Lower leg skin (tissue), 3 donors: ENCODE data around the gene RBKS.

ENCODE experiments used
- POLR2A ChIP-seq, 2 donors: fragments of 450-650 bp; IDR thresholded peaks; one replicate each; pipeline ENCODE4 v1.6.1; 2016 to 2017; ENCODE audit warnings: antibody characterized with exemption in 2 of 2, mild to moderate bottlenecking in 1 of 2, moderate library complexity in 1 of 2
- TF ChIP-seq, protein P1 (sequence below), 3 donors: fragments of 450-650 bp; IDR thresholded peaks; one replicate each; pipeline ENCODE4 v1.5.1; 2016; ENCODE audit warnings: antibody characterized with exemption in 3 of 3, mild to moderate bottlenecking in 3 of 3, moderate library complexity in 2 of 3

GRCh38 chr2:27771202-27771547, 119.0 kb downstream of the RBKS start:
- TF ChIP-seq, protein P1, sequence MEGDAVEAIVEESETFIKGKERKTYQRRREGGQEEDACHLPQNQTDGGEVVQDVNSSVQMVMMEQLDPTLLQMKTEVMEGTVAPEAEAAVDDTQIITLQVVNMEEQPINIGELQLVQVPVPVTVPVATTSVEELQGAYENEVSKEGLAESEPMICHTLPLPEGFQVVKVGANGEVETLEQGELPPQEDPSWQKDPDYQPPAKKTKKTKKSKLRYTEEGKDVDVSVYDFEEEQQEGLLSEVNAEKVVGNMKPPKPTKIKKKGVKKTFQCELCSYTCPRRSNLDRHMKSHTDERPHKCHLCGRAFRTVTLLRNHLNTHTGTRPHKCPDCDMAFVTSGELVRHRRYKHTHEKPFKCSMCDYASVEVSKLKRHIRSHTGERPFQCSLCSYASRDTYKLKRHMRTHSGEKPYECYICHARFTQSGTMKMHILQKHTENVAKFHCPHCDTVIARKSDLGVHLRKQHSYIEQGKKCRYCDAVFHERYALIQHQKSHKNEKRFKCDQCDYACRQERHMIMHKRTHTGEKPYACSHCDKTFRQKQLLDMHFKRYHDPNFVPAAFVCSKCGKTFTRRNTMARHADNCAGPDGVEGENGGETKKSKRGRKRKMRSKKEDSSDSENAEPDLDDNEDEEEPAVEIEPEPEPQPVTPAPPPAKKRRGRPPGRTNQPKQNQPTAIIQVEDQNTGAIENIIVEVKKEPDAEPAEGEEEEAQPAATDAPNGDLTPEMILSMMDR (IDR thresholded peaks at IDR 0.05), result no peak
- TF ChIP-seq POLR2A (IDR thresholded peaks at IDR 0.05), result no peak
